IPS-NIHi7 (cell line): ENCODE data around the gene PHYHIPL.

ENCODE experiments used
- DNase-seq: peaks from one replicate; pipeline ENCODE4 v3.0.0; 2012; ENCODE audit warnings: mixed read lengths; ENCODE audit errors: extremely low spot score

The PHYHIPL gene

DNA sequence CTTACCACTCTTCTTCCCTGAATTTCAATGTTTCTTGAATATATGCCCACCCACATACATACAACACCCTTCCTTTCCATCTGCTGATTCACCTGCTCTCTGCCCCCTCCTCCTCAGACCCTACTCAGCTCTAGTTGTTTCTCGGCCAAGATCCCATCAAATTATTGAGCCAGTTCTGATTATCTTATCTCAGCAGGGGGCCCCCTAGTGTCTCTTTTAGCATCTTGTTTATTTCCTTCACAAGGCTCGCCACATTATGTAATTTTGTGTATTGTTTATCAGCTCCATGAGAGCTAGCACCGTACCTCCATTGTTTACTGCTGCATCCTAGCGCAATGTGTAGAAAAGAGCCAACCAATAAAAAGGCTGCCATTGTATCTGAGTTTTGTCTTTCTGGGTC is 114.0 kb downstream of the PHYHIPL start:
- DNase-seq, result no peak
